Stimulated activated CD4-positive, alpha-beta T cell treated with anti-CD3 and anti-CD28 coated beads, TNF-alpha, amount 100 ng/mL, for 24 hours (primary cell): ENCODE measurements around the gene ZBTB20.

Experiments used
- DNase-seq, 3 experiments: peaks; one replicate each; pipeline ENCODE4 v3.0.0-alpha.2; 2020; ENCODE audit warnings: low read depth in 3 of 3

Gene ZBTB20

GRCh38 chr3:114332342-114333179, 814.5 kb downstream of the ZBTB20 start:
- DNase-seq = no peak

GRCh38 chr3:114331710-114332109, 815.4 kb downstream of the ZBTB20 start:
- no peak for DNase-seq

- no peak for DNase-seq
Measured at GRCh38 chr3:114331007-114331406, 816.1 kb downstream of the ZBTB20 start.

GRCh38 chr3:114329823-114330222, 817.3 kb downstream of the ZBTB20 start:
- DNase-seq = no peak

- no peak for DNase-seq
Measured at GRCh38 chr3:114328345-114328744, 818.7 kb downstream of the ZBTB20 start.

GRCh38 chr3:114327665-114328064, 819.4 kb downstream of the ZBTB20 start:
- no peak for DNase-seq

GRCh38 chr3:114323546-114324254, 823.4 kb downstream of the ZBTB20 start:
- DNase-seq = no peak

- no peak for DNase-seq
Measured at GRCh38 chr3:114320246-114320645, 826.8 kb downstream of the ZBTB20 start.

- DNase-seq = no peak
Measured at GRCh38 chr3:114319453-114319852, 827.6 kb downstream of the ZBTB20 start.

GRCh38 chr3:114318295-114318694, 828.8 kb downstream of the ZBTB20 start:
- no peak for DNase-seq

GRCh38 chr3:114314282-114314681, 832.8 kb downstream of the ZBTB20 start:
- DNase-seq = no peak

- no peak for DNase-seq
Measured at GRCh38 chr3:114313426-114313825, 833.7 kb downstream of the ZBTB20 start.

GRCh38 chr3:114310695-114311094, 836.4 kb downstream of the ZBTB20 start:
- DNase-seq = no peak

GRCh38 chr3:114308830-114309229, 838.3 kb downstream of the ZBTB20 start:
- peak; percentile 35 to 52 (median 43) for DNase-seq

GRCh38 chr3:114308377-114308776, 838.7 kb downstream of the ZBTB20 start:
- DNase-seq = no peak

GRCh38 chr3:114307832-114308231, 839.3 kb downstream of the ZBTB20 start:
- DNase-seq = no peak

GRCh38 chr3:114307222-114307830, 839.8 kb downstream of the ZBTB20 start:
- peak in 1 of 3 experiments; percentile 19 for DNase-seq

GRCh38 chr3:114299941-114300624, 847.0 kb downstream of the ZBTB20 start:
- no peak for DNase-seq

- DNase-seq = no peak
Measured at GRCh38 chr3:114299421-114299820, 847.7 kb downstream of the ZBTB20 start.

- no peak for DNase-seq
Measured at GRCh38 chr3:114295946-114296345, 851.1 kb downstream of the ZBTB20 start.

- DNase-seq = no peak
Measured at GRCh38 chr3:114294940-114295480, 852.1 kb downstream of the ZBTB20 start.
